Esophagus squamous epithelium (tissue), 5 donors: Measurements from ENCODE around the gene NCKAP5. TPM values are rescaled to one million over a fixed set of nuclear protein-coding genes. Genes with fewer than 3 reads are reported as not detected.

Source experiments
- DNase-seq: peaks from one replicate; lab custom pipeline; 2025; lab: John Stamatoyannopoulos, UW
- H3K27ac ChIP-seq, 4 donors: fragments of 200-600 bp; sonication (generic); one replicate each; pipeline ENCODE4 v1.5.1; 2016 to 2019; ENCODE audit warnings: mild to moderate bottlenecking in 1 of 4
- H3K27me3 ChIP-seq, 4 donors: fragments of 200-600 bp; sonication (generic); 1 replicate in 3 of 4; 2 replicates in 1 of 4; pipeline versions ENCODE4 v1.5.1 to v1.6.0; 2017 to 2021; ENCODE audit warnings: antibody characterized with exemption in 1 of 4
- H3K36me3 ChIP-seq, 3 donors: fragments of 200-600 bp; sonication (generic); one replicate each; pipeline ENCODE4 v1.5.1; 2016 to 2019
- H3K4me1 ChIP-seq, 3 donors: fragments of 200-600 bp; sonication (generic); one replicate each; pipeline ENCODE4 v1.5.1; 2017 to 2019
- H3K4me3 ChIP-seq, 4 donors: fragments of 200-600 bp; sonication (generic); 1 replicate in 3 of 4; 2 replicates in 1 of 4; pipeline ENCODE4 v1.5.1; 2016 to 2019; ENCODE audit warnings: mild to moderate bottlenecking in 2 of 4, moderate library complexity in 1 of 4
- H3K9me3 ChIP-seq, 3 donors: fragments of 200-600 bp; sonication (generic); one replicate each; pipeline ENCODE4 v1.5.1; 2016 to 2019
- POLR2A ChIP-seq, 4 donors: fragments of 450-650 bp; IDR thresholded peaks; one replicate each; pipeline ENCODE4 v1.6.1; 2017; ENCODE audit warnings: antibody characterized with exemption in 4 of 4, mild to moderate bottlenecking in 4 of 4, moderate library complexity in 3 of 4
- WGBS, 2 donors: methylation state at CpG; one replicate each; pipeline ENCODE4 v1.1.5; 2018; 5-methylcytosine and 5-hydroxymethylcytosine counted together
- intact Hi-C: fragments of 100-400 bp; cut with DNase I; formaldehyde crosslinking; loops from one replicate; pipeline ENCODE4 v1.15.0; 2022
- total RNA-seq, 4 donors: library from RNA; depleted of rRNA; stranded (reverse); fragments of >200 nt; gene quantifications; one replicate each; pipeline ENCODE4 v1.1.0, GENCODE V29; 2016
- TF ChIP-seq, protein P1 (sequence below), 6 experiments: fragments of 450-650 bp in 4 of 6; fragments of 200-600 bp in 2 of 6; sonication (generic) in 2 of 6; IDR thresholded peaks; one replicate each; pipeline ENCODE4 v1.5.1; 2016 to 2019; ENCODE audit warnings: antibody characterized with exemption in 6 of 6, mild to moderate bottlenecking in 4 of 6, moderate library complexity in 4 of 6
- donor health status: DM: yes; HTN: yes; CAD: no.

Gene NCKAP5
- total RNA-seq, 4 donors from 2014 or later, result 4.5 to 6.9 (median 5.3) TPM

DNA sequence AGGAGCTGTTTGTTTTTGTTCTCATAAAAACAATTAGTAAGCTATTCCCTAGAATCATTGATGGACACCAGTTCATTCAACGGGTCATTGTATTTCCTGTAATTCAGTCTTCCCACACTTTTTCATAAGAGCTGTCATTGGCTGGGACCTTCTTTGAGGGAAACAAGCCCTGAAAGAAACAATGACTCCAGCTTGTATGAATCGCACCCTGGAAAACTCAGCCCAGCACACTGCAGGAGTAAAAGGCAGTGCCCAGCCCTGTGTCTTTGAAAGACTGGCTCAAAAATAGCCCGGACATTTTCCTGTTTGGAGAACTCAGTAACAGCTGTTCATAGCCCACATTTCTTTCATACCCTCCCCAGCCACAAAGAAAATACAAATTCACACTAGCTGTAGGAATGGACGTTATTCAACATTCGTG is 81.5 kb downstream of the NCKAP5 start:
- intact Hi-C loops, result no loop called here
- no peaks in the 10 kb centered on the region for H3K9me3 ChIP-seq
- H3K4me3 ChIP-seq, result no peak overlapping the region
- WGBS, 2 donors, result 50 to 63% methylated on average over 5 of the region's 5 CpGs
- TF ChIP-seq POLR2A (IDR thresholded peaks at IDR 0.05), result no peak
- TF ChIP-seq, protein P1, sequence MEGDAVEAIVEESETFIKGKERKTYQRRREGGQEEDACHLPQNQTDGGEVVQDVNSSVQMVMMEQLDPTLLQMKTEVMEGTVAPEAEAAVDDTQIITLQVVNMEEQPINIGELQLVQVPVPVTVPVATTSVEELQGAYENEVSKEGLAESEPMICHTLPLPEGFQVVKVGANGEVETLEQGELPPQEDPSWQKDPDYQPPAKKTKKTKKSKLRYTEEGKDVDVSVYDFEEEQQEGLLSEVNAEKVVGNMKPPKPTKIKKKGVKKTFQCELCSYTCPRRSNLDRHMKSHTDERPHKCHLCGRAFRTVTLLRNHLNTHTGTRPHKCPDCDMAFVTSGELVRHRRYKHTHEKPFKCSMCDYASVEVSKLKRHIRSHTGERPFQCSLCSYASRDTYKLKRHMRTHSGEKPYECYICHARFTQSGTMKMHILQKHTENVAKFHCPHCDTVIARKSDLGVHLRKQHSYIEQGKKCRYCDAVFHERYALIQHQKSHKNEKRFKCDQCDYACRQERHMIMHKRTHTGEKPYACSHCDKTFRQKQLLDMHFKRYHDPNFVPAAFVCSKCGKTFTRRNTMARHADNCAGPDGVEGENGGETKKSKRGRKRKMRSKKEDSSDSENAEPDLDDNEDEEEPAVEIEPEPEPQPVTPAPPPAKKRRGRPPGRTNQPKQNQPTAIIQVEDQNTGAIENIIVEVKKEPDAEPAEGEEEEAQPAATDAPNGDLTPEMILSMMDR (IDR thresholded peaks at IDR 0.05), result no peak
- no peaks in the 10 kb centered on the region for H3K27me3 ChIP-seq
- no peak overlapping the region for H3K27ac ChIP-seq
- H3K4me1 ChIP-seq, result peaks cover 0 to 7% (median 0%) of the 10 kb centered on the region in 3 donors
- no peaks in the 10 kb centered on the region for H3K36me3 ChIP-seq
- no peak for DNase-seq

DNA sequence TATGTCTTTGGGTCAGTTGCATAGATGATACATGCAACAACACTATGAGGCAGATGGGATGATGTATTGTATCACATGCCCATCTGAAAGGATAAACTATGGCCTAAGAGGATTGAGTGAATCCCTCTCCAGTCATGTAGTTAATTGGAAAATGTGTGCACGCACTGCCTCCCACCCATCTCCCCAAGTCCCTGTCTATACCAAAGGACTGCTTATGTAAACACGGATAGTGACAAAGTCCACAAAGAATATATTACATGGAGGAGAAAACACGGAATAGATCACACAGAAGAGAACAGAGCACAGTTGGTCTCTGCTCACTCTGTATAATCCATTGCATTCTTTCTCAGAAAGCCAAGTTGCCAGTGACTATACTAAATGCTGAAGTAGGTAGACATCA is 82.4 kb downstream of the NCKAP5 start:
- H3K4me3 ChIP-seq, result no peak overlapping the region
- H3K9me3 ChIP-seq, result no peaks in the 10 kb centered on the region
- peaks cover 0 to 12% (median 0%) of the 10 kb centered on the region in 3 donors for H3K4me1 ChIP-seq
- H3K27me3 ChIP-seq, result no peaks in the 10 kb centered on the region
- 57 to 81% methylated on average over 3 of the region's 3 CpGs for WGBS, 2 donors
- H3K27ac ChIP-seq, result no peak overlapping the region
- TF ChIP-seq, protein P1 (IDR thresholded peaks at IDR 0.05), result no peak
- TF ChIP-seq POLR2A (IDR thresholded peaks at IDR 0.05), result no peak
- intact Hi-C loops, result no loop called here
- H3K36me3 ChIP-seq, result no peaks in the 10 kb centered on the region
- no peak for DNase-seq

DNA sequence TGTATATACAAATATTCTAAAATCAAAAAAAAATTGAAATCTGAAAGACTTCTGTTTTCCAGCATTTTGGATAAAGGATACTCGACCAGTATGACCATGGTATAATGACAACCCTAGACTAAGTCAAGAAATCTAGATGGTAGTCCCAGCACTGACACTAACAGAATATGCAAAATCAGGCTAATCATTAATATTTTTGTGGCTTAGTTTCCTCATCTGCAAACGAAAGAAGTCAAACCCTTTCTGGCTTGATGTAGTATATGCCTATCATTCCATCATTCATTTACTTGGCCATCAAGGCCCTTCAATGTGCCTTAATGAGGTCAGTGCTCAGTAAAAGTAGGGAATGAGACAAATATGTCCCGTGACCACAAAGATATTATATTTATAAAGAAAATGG is 83.5 kb downstream of the NCKAP5 start:
- intact Hi-C loops, result no loop called here
- TF ChIP-seq, protein P1 (IDR thresholded peaks at IDR 0.05), result no peak
- no peak overlapping the region for H3K4me3 ChIP-seq
- H3K27ac ChIP-seq, result no peak overlapping the region
- no peaks in the 10 kb centered on the region for H3K36me3 ChIP-seq
- H3K9me3 ChIP-seq, result no peaks in the 10 kb centered on the region
- no peak for DNase-seq
- H3K4me1 ChIP-seq, result peaks cover 0 to 12% (median 0%) of the 10 kb centered on the region in 3 donors
- 74 to 81% methylated on average over 3 of the region's 3 CpGs for WGBS, 2 donors
- no peaks in the 10 kb centered on the region for H3K27me3 ChIP-seq

DNA sequence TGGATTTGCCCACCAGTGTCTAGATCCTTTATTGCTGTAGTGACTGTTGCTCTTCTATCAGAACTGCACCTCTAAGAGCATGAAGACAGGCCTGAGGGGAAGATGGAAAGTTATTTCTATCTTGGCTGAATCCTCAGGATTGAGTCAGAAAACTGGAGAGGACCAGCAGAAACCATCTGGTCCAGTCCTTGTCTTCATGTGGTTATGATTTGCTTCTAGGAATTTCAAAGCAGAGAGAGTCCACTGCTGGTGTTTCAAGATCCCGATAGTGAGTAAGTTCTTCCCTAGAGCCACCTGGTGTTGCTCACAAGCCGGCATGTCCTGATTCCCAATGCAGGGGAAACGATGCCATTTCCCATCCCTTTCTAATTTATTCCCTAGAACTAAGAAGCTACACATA is 84.2 kb downstream of the NCKAP5 start:
- TF ChIP-seq POLR2A (IDR thresholded peaks at IDR 0.05), result no peak
- TF ChIP-seq, protein P1 (IDR thresholded peaks at IDR 0.05), result no peak

DNA sequence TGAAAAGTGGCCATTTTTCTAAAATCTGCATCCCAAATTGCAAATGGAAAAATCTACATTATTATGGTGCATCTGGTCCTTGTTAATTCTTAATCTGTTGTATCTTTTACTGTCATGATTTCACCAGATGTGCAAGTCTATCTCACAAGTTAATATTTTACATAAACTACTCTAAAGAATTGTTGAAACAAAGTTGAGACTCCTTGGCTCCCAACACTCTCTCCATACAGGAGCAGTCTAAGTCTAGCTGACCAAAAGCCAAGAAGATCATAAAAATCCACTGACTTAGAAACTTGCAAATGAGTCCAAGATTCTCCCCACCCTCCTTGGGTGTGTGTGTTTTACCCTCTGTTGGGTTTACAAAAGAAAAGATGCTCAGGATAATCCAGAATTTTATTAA is 85.1 kb downstream of the NCKAP5 start:
- Histone ChIP-seq H3K27ac (no peak overlapping the region), H3K4me1 (peaks cover 0 to 12% (median 0%) of the 10 kb centered on the region in 3 donors), H3K27me3 (no peaks in the 10 kb centered on the region), H3K4me3 (no peak overlapping the region), H3K9me3 (no peaks in the 10 kb centered on the region), H3K36me3 (no peaks in the 10 kb centered on the region)
- TF ChIP-seq, protein P1 (IDR thresholded peaks at IDR 0.05), result no peak
- no peak for TF ChIP-seq POLR2A (IDR thresholded peaks at IDR 0.05)
- no peak for DNase-seq
- intact Hi-C loops, result no loop called here

More for the DNA sequence above, 84.2 kb downstream of the NCKAP5 start:
- Histone ChIP-seq H3K27ac (no peak overlapping the region), H3K27me3 (no peaks in the 10 kb centered on the region), H3K9me3 (no peaks in the 10 kb centered on the region), H3K4me3 (no peak overlapping the region), H3K4me1 (peaks cover 0 to 12% (median 0%) of the 10 kb centered on the region in 3 donors), H3K36me3 (no peaks in the 10 kb centered on the region)
- no peak for DNase-seq
- intact Hi-C loops, result no loop called here
- WGBS, 2 donors, result 55 to 75% methylated on average over 3 of the region's 3 CpGs
